Thoracic aorta (tissue), 2 donors: ENCODE measurements around the gene CDH20. TPM values are rescaled to one million over a fixed set of nuclear protein-coding genes. Genes with fewer than 3 reads are reported as not detected.

ENCODE experiments used
- ATAC-seq: fragments of 150-250 bp; one replicate; pipeline ENCODE4 v1.8.0; 2017; ENCODE audit warnings: low read depth; ENCODE audit not compliant: insufficient number of reproducible peaks, low FRiP score
- DNase-seq: peaks from one replicate; pipeline ENCODE4 v3.0.0-alpha.2; 2020; ENCODE audit warnings: low spot score
- H3K27ac ChIP-seq, 2 donors: fragments of 200-600 bp; sonication (generic); 1 replicate in 1 of 2; 2 replicates in 1 of 2; pipeline ENCODE4 v1.5.1; 2016; ENCODE audit warnings: mild to moderate bottlenecking in 2 of 2, moderate library complexity in 2 of 2
- H3K27me3 ChIP-seq: fragments of 200-600 bp; sonication (generic); replicated peaks from 2 replicates; pipeline ENCODE4 v1.6.0; 2016; ENCODE audit warnings: mild to moderate bottlenecking; ENCODE audit not compliant: insufficient read depth
- H3K36me3 ChIP-seq: fragments of 200-600 bp; sonication (generic); one replicate; pipeline ENCODE4 v1.5.1; 2016
- H3K4me1 ChIP-seq, 2 donors: fragments of 200-600 bp; sonication (generic); 1 replicate in 1 of 2; 2 replicates in 1 of 2; pipeline versions ENCODE4 v1.5.1 to v1.6.0; 2016; ENCODE audit warnings: low read depth in 2 of 2, mild to moderate bottlenecking in 1 of 2; ENCODE audit not compliant: control insufficient read depth in 1 of 2
- H3K4me3 ChIP-seq: fragments of 200-600 bp; sonication (generic); 2 replicates; pipeline ENCODE4 v1.5.1; 2016; ENCODE audit warnings: mild to moderate bottlenecking
- H3K9me3 ChIP-seq: fragments of 200-600 bp; sonication (generic); 2 replicates; pipeline ENCODE4 v1.5.1; 2016
- CTCF ChIP-seq: fragments of 200-600 bp; sonication (generic); IDR thresholded peaks from one replicate; pipeline ENCODE4 v1.5.1; 2019; ENCODE audit warnings: antibody characterized with exemption
- total RNA-seq, 2 donors: library from RNA; depleted of rRNA; stranded (reverse); fragments of >200 nt; gene quantifications; one replicate each; pipeline versions ENCODE4 v1.1.0 to v1.2.3, GENCODE V29; 2016

Gene CDH20
- total RNA-seq, 2 donors from 2014 or later: 0.54 TPM; not detected in 1

- TF ChIP-seq CTCF: no peak
- H3K27ac ChIP-seq: no peak overlapping the region
- H3K4me3 ChIP-seq: no peak overlapping the region
- H3K9me3 ChIP-seq: no peaks in the 10 kb centered on the region
- H3K36me3 ChIP-seq: no peaks in the 10 kb centered on the region
- DNase-seq: no peak
- ATAC-seq: no peak
- no peaks in the 10 kb centered on the region for H3K4me1 ChIP-seq
- no peaks in the 10 kb centered on the region for H3K27me3 ChIP-seq
Observed at GRCh38 chr18:61323951-61324350, 9.3 kb upstream of the CDH20 start.

- Histone ChIP-seq H3K27me3 (no peaks in the 10 kb centered on the region), H3K36me3 (no peaks in the 10 kb centered on the region), H3K27ac (no peak overlapping the region), H3K9me3 (no peaks in the 10 kb centered on the region), H3K4me3 (no peak overlapping the region), H3K4me1 (no peaks in the 10 kb centered on the region)
- no peak for DNase-seq
- no peak for ATAC-seq
- no peak for TF ChIP-seq CTCF
Observed at GRCh38 chr18:61326407-61326806, 6.8 kb upstream of the CDH20 start.

GRCh38 chr18:61329398-61329797 is 3.8 kb upstream of the CDH20 start:
- DNase-seq (no peak), ATAC-seq (no peak)
- Histone ChIP-seq H3K27me3 (peaks cover 3% of the 10 kb centered on the region), H3K9me3 (no peaks in the 10 kb centered on the region), H3K36me3 (no peaks in the 10 kb centered on the region), H3K4me1 (peaks cover 0 to 8% of the 10 kb centered on the region in 2 donors), H3K27ac (no peak overlapping the region), H3K4me3 (no peak overlapping the region)
- TF ChIP-seq CTCF: no peak

GRCh38 chr18:61331051-61331450 is 2.2 kb upstream of the CDH20 start:
- peaks cover 7% of the 10 kb centered on the region for H3K27me3 ChIP-seq
- no peak for TF ChIP-seq CTCF
- H3K36me3 ChIP-seq: no peaks in the 10 kb centered on the region
- DNase-seq (no peak), ATAC-seq (no peak)
- no peaks in the 10 kb centered on the region for H3K9me3 ChIP-seq
- no peak overlapping the region for H3K27ac ChIP-seq
- H3K4me1 ChIP-seq: peaks cover 0 to 11% of the 10 kb centered on the region in 2 donors
- no peak overlapping the region for H3K4me3 ChIP-seq

- Histone ChIP-seq H3K9me3 (no peaks in the 10 kb centered on the region), H3K4me3 (peak overlapping the region; percentile 59), H3K36me3 (no peaks in the 10 kb centered on the region), H3K4me1 (peaks cover 0 to 11% of the 10 kb centered on the region in 2 donors), H3K27ac (no peak overlapping the region), H3K27me3 (peaks cover 7% of the 10 kb centered on the region)
- no peak for TF ChIP-seq CTCF
- no peak for DNase-seq
- ATAC-seq: no peak
Observed at GRCh38 chr18:61333746-61334490, 688 bp downstream of the CDH20 start.
